DLD1 (cell line): ENCODE data around the gene C1orf74.

Source experiments
- in situ Hi-C: cut with HindIII; loops from 2 replicates; pipeline ENCODE4 v1.10.0; 2017; ENCODE audit warnings: low sequenced_read_pairs

C1orf74 gene

GRCh38 chr1:209772126-209772525, 12.2 kb downstream of the C1orf74 start:
- in situ Hi-C loops = no loop called here

GRCh38 chr1:209770636-209771415, 13.5 kb downstream of the C1orf74 start:
- in situ Hi-C loops = no loop called here

GRCh38 chr1:209769971-209770370, 14.4 kb downstream of the C1orf74 start:
- in situ Hi-C loops = no loop called here

GRCh38 chr1:209769171-209769904, 15.0 kb downstream of the C1orf74 start:
- in situ Hi-C loops = no loop called here

GRCh38 chr1:209768354-209768774, 16.0 kb downstream of the C1orf74 start:
- in situ Hi-C loops = no loop called here

- in situ Hi-C loops = no loop called here
Measured at GRCh38 chr1:209767706-209768105, 16.7 kb downstream of the C1orf74 start.

- in situ Hi-C loops = no loop called here
Measured at GRCh38 chr1:209767096-209767495, 17.3 kb downstream of the C1orf74 start.

- in situ Hi-C loops = no loop called here
Measured at GRCh38 chr1:209766051-209766450, 18.3 kb downstream of the C1orf74 start.

GRCh38 chr1:209761011-209761635, 23.2 kb downstream of the C1orf74 start:
- in situ Hi-C loops = no loop called here

- in situ Hi-C loops = no loop called here
Measured at GRCh38 chr1:209759829-209760359, 24.5 kb downstream of the C1orf74 start.

- in situ Hi-C loops = no loop called here
Measured at GRCh38 chr1:209758400-209758799, 26.0 kb downstream of the C1orf74 start.

- in situ Hi-C loops = no loop called here
Measured at GRCh38 chr1:209756615-209757445, 27.5 kb downstream of the C1orf74 start.

GRCh38 chr1:209755926-209756614, 28.3 kb downstream of the C1orf74 start, which contains the start of gene TRAF3IP3:
Gene TRAF3IP3 (plus strand): TSS chr1:209756053. CDS start chr1:209760040, 3,987 bp downstream.
- in situ Hi-C loops = no loop called here

- in situ Hi-C loops = no loop called here
Measured at GRCh38 chr1:209755256-209755655, 29.1 kb downstream of the C1orf74 start.

GRCh38 chr1:209752890-209753289, 31.5 kb downstream of the C1orf74 start:
- in situ Hi-C loops = no loop called here

GRCh38 chr1:209751627-209752231, 32.6 kb downstream of the C1orf74 start:
- in situ Hi-C loops = no loop called here

GRCh38 chr1:209749670-209750323, 34.6 kb downstream of the C1orf74 start:
- in situ Hi-C loops = no loop called here

GRCh38 chr1:209749205-209749604, 35.2 kb downstream of the C1orf74 start:
- in situ Hi-C loops = no loop called here

GRCh38 chr1:209748620-209749019, 35.7 kb downstream of the C1orf74 start:
- in situ Hi-C loops = no loop called here
